ENCODE data around the gene SYN1.

The SYN1 gene

DNA sequence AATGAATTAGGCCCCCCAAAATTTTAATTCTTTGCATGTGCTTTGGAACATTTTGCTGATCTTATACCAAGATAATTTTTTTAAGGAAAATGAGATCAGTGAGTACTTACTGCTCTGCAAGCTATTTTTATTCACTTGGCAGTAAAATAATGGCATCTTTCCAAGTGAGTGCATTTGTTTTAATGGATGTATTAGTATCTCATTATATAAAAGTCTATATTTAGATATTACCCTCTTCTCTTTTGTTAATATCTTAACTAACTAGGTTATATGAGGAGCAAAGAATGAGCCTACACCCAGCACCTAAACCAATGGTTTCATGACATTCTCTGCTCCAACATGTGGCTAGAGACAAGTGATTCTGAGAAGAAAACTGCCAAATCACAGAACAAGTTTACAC lies 79.8 kb downstream of the SYN1 start:
- DNase-seq (ENCODE audit: low read depth in 3 of 3, low spot score in 1 of 3) = no peak

DNA sequence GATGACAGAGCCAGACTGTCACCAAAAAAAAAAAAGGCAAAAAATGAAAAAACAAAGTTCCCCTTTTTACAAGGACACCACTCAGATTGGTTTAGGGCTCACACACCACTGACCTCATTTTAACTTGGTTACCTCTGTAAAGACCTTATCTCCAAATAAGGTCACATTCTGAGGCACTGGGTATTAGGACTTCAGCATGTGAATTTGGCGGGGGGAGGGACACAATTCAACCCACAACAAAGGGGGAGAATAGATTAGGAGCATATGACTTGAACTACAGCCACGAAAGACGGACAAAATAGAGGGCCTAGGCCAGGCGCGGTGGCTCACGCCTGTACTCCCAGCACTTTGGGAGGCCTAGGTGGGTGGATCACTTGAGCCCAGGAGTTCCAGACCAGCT lies 89.6 kb downstream of the SYN1 start:
- DNase-seq (ENCODE audit: low read depth in 3 of 3, low spot score in 1 of 3) = no peak

DNA sequence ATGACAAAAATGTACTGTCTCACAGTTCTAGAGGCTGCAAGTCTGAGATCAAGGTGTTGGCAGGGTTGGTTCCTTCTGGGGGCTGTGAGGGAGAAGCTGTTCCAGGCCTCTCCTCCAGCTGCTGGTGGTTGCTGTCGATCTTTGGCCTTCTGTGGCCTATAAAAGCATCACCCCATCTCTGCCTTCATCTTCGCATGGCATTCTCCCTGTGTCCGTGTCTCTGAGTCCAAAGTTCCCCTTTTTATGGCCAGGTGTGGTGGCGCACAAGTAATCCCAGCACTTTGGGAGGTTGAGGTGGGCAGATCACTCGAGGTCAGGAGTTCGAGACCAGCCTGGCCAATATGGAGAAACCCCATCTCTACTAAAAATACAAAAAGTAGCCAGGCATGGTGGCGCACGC lies 90.1 kb downstream of the SYN1 start:
- no peak for DNase-seq (ENCODE audit: low read depth in 3 of 3, low spot score in 1 of 3)

GRCh38 chrX:47523713-47524166 lies 95.9 kb downstream of the SYN1 start:
- DNase-seq (ENCODE audit: low read depth in 3 of 3, low spot score in 1 of 3) = no peak

GRCh38 chrX:47523297-47523696 lies 96.4 kb downstream of the SYN1 start:
- DNase-seq (ENCODE audit: low read depth in 3 of 3, low spot score in 1 of 3) = peak; percentile 39 to 66 (median 61)

Measured in stimulated activated CD4-positive, alpha-beta T cell treated with anti-CD3 and anti-CD28 coated beads, TNF-alpha, amount 100 ng/mL, for 1 hour (primary cell).